KBM-7 (cell line): ENCODE results near the gene TBC1D26.
"Not testable (repeated sequence)": the region's sequence is repeated elsewhere in the genome, so short reads cannot be mapped to it uniquely, and the experiment has no call there.

Experiments
- DNase-seq: peaks from one replicate; pipeline ENCODE4 v3.0.0-alpha.2; 2015
- in situ Hi-C: fragments of 300-500 bp; cut with MboI; formaldehyde crosslinking; loops from 2 replicates; pipeline ENCODE4 v1.14.3; 2020; ENCODE audit warnings: low sequenced_read_pairs, low pct_unique_long_range_greater_than_20kb, mixed read lengths

The TBC1D26 gene

DNA sequence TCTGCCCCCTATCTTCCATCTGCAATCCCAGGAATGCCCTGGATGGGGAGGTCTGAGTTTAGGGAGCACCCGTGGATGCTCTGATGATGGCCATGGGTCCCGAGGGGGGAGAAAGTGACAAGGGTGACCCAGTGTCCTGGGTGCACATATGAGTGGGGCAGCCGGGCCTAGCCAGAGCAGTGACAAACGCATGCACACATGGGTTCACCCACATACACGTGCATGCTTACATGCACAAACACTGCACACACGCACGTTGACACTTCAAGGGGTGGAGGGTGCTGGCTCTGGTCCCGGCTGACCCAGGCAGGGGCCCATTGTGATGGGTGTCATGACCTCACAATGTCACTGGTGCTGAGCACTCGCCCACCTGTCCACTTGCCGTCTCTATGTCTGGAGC, at the start of gene TBC1D26:
TSS of gene TBC1D26 (plus strand) at position 384 of the 400 bp plus-strand sequence. CDS start 3,066 bp downstream, outside the sequence.
- not testable (repeated sequence) for DNase-seq

DNA sequence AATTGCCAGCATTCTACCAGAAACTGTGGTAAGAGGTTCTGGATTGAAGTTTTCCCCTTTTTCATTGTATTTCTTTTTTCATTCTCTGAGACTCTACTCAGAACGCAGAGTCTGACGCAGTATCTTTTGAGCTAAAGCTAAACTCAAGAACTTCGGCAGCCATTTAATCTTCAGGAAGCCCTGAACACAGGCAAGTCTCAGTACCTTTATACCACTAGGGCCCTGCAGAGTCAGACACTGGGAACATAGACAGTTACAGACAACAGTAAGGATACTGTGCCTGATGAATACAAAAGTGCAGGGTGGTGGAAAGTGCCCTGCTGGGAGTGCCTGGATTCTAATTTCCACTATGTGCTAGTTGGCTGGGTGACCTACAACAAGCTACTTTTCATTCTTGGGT, 48.9 kb upstream of the TBC1D26 start:
- DNase-seq, in situ Hi-C loops: not testable (repeated sequence)

More for the DNA sequence above, at the start of gene TBC1D26:
- in situ Hi-C loops: not testable (repeated sequence)

DNA sequence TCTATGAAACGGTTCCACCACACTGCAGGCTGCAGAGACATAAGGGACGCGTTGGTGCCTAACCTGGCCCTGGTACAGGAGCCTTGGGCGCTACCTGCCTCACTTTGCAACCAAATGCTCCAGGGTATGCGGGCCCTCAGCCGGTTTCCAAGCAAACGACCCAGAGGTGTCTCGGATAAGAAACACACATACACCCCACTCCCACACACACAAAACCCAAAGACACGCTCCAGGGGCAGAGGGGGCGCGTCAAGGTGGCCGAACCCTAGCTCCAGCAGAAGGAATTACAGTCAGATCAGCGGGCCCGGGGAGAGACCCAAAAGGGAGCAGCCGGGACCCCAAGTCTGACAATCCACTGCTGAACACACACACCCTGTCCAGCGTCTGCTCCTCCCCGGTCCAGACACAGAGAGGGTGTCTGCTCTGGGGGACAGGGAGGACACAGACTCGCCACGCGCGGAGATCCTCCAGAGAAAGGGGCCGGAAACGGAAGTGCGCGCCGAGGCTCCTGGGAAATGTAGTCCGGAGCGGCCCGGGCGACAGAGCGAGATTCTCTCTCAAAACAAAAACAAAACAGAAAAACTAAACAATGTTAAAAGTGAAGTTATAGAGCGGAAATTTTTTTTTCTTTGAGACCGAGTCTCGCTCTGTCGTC, 48.1 kb upstream of the TBC1D26 start, which contains the start of gene TRIM16:
TSS of gene TRIM16 (minus strand) at position 488 of the 655 bp plus-strand sequence. CDS start 32,702 bp downstream, outside the sequence.
- in situ Hi-C loops: not testable (repeated sequence)
- DNase-seq: peak; percentile 77

DNA sequence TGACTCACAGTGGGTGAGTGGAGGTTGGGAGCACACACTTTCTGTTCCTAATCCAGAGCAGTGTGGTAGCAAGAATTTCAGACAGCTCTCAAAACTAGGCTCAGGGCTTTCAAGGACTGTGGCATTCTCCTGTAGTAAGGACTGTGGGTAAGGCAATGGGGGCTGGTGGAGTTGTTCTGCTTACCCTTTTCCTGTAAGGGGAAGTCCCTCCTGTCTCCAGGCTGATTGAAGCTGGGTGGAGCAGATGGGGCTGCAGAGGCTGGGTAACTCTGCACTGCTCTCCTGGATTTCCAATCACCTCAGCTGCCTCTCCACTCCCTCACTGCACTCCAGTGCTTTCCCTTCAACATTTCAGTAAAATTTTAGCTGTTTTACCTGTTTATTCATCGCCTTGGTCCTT, 44.6 kb upstream of the TBC1D26 start:
- DNase-seq, in situ Hi-C loops: not testable (repeated sequence)

DNA sequence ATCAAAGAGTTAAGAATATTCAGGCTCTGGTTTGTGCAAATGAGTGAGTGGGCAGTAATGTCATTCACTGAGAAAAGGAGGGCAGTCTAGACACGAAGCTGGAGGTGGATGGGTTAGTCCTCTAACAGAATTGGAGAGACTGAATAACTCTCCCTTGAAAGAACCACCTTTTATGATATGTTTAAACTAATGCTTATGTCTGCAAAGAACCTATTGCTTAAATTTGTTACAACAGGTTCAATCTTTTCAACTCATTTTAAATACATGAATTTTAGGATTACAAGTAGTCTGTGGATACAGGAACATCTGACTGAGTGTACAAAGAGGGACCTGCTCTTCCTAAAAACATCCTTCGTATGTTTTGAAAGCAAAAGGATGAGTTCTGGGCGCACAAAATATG, 33.1 kb upstream of the TBC1D26 start:
- DNase-seq: peak; percentile 31
- in situ Hi-C loops: not testable (repeated sequence)

DNA sequence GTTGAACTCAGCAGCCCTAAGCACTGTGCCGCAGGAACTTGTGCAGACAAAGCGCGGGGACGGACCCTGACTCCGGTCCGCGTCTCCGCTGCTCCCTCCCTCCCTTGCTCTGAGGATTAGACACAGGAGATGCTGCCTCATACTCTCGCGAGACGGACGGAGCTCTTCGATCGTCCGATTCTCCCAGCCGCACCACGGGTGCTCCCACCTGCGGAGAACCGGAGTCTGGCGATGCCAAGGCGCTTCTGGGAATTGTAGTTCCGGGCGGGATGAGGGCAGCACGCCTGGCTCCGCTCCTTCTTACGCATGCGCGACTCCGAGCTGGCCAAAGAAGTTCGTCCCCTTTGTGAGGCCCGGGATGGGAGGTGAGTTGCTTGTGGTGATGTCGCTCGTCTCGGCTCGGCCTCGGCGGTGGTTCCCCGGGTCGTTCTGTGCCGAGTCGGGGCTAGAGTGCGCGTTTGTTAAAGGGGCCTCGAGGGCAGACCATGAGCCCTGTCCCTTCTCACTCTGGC, 32.6 kb upstream of the TBC1D26 start, which contains the start of gene ZNF286A:
TSS of gene ZNF286A (plus strand) at position 340 of the 512 bp plus-strand sequence. CDS start 578 bp downstream, outside the sequence.
- DNase-seq: peak; percentile 100
- in situ Hi-C loops: not testable (repeated sequence)

DNA sequence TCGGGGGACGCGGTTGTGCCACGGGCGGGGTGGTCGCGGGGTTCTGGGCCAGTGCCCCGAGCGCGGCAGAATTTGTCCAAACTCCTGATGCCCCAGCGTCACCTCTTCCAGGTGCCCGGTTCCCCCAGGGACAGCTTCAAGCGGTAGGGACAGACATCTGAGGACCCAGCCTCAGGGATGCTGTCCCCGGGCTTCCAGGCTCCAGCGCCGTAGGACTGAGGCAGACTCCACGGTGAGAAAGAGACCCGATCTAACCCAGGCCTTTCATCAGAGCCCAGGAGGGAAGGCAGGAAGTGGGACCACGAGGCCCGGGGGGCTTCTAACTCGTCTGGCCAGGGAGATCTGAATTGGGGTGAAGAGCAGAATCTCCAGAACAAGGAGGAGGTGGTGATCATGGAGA, 32.1 kb upstream of the TBC1D26 start:
- in situ Hi-C loops, DNase-seq: not testable (repeated sequence)

DNA sequence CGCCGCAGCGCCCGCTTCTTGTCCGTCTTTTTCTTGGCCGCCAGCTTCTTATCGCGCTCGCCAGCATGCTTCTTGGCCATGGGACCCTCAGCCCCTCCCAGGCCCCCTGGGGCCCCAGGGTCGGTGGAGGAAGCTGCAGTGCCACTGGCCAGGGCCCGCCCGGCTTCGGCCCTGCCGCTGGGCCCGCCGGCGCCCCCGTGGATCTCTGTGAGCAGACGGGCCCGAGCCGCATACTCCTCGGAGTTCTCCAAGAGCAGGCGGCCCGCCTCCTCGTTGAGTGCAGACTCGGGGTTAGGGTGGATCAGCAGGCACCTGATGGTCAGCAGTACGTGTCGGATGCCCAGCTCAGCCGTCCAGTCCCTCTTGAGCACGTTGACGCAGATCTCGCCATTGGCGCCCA, 27.8 kb upstream of the TBC1D26 start:
- DNase-seq, in situ Hi-C loops: not testable (repeated sequence)

DNA sequence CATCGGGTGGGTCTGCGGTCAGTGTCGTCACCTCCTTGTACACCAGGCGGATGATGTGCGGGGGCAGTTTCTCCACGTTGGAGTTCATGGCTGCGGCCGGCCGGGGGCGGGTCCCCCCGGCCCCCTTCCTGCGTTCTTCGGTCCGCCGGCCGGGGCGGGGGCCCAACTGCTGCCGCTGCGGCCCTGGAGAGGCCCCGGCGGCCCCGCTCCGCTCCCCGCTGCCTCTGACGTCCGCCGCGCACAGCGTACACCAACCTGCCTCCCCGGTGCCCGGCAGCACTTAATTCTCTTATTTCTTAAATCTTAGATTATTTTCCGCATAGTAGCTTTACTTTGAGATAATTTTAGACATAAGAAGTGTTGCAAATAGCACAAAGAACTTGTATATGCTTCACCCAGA, 27.3 kb upstream of the TBC1D26 start:
- in situ Hi-C loops, DNase-seq: not testable (repeated sequence)

DNA sequence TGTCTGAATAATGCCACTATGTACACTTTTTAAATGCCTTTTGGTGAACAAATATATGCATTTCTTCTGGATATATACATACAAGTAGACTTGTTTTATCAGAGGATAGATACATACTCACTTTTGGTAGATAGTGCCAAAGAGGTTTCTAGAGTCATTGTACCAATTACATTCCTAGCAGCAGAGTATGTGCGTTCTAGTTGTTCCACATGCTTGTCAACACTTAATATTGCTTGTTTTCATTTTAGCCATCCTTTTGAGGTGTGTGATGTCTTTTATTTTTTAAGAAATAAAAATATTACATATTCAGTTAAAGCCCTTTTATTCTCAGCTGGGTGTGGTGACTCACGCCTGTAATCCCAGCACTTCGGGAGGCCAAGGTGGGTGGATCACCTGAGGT, 23.2 kb upstream of the TBC1D26 start:
- DNase-seq, in situ Hi-C loops: not testable (repeated sequence)

DNA sequence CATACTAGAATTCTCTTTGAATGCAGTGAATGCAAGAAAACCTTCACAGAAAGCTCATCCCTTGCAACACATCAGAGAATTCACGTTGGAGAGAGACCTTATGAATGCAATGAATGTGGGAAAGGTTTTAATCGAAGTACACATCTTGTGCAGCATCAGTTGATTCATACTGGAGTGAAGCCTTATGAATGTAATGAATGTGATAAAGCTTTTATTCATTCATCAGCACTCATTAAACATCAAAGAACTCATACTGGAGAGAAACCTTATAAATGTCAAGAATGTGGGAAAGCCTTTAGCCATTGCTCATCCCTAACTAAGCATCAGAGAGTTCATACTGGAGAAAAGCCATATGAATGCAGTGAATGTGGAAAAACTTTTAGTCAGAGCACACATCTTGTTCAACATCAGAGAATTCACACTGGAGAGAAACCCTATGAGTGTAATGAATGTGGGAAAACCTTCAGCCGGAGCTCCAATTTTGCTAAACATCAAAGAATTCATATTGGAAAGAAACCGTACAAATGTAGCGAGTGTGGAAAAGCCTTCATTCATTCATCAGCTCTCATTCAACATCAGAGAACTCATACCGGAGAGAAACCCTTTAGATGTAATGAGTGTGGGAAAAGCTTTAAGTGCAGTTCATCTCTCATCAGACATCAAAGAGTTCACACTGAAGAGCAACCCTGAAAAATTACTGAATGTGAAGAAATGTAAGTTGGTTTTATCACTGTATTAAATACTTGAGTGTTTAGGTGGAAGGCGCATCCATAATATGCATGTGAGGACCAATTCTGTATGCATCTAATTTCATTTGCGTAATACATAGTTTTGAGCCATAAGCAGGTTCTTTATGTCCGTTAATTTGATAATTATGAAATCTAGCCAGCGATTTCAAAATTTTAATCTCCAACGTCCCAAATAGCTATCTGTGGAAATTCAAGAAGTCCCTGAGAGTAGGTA, 15.2 kb upstream of the TBC1D26 start:
- DNase-seq, in situ Hi-C loops: not testable (repeated sequence)

DNA sequence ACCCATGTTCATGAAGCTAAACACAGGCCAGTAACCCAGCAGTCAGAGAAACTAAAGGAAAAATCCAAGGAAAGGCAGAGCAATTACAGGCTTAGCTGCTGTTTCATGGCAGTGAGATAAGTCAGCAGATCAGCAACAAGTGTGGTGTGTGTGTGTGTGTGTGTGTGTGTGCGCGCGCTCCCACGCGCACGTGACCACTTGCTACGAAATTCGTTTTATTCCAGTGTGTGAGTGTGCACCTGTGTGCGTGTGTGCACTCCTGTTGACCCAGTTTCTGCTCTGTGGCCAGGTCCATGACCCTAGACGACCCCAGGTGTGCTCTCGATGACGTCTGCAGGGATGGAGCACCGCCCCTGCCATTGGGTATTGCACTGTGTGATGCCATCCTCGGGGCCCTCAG, 1.5 kb upstream of the TBC1D26 start:
- in situ Hi-C loops, DNase-seq: not testable (repeated sequence)

DNA sequence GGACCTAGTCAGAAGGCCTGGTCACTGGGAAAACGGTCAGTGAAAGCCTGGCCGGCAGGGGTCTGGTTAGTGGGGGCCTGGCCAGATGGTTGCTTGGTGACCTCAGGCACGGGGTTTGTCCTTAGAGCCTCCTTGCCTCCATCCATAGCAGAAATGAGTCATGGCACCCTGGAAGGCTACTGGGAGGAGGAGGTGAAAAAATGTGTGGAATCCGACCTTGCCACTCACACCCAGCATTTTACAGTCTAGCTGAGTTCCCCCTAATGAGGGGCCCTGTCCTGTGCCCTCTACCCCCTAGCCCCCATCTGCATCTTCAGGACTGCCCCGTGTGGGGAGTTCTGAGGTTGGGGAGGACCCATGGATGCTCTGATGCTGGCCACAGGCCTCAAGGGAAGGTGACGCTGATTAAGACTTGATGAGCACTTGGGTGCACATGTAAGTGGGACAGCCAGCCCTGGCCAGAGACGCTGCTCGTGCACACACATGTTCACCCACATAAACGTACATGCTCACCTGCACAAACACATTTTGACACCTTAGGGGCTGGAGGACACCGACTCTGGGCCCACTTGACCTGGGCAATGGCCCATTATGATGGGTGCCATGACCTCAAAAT, 1.2 kb downstream of the TBC1D26 start:
- in situ Hi-C loops, DNase-seq: not testable (repeated sequence)

DNA sequence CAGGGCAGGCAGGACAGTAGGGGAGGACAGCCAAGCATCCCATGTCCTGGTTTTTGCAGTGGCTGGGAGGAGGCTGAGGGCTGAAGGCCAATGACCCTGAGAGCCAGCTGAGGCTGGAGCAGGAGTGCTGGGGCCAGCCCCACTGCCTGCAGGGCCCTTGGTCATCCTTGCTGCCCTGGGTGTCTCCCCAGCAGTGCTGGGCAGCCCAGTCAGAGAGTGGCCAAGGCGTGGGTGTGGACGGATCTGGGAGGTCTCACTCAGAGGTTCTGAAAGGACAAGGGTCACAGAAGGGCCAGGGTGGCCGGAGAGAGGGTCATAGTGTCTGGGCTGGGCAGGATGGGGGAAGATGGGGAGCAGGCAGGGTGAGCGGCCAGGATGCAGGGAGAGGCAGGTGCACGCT, 4.5 kb downstream of the TBC1D26 start:
- in situ Hi-C loops: not testable (repeated sequence)

DNA sequence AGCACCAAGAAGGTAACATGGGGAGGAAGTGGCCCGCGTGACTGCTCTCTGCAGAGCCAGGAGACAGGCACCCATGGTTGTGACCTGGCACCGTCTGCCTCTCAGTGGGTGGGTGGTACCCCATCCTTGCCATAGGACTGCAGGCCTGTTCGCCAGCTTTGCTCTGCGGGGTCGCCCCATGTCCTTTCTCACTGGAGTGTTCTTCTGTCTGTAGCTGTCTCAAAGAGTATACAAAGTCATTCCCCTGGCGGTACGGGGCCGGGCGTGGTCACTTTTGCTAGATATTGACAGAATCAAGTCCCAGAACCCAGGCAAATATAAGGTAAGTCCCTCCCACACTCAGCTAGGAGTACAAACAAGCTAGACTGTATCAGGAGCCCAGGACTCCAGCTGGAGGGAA, 6.0 kb downstream of the TBC1D26 start:
- in situ Hi-C loops: no loop called here

More for the DNA sequence above, 4.5 kb downstream of the TBC1D26 start:
- not testable (repeated sequence) for DNase-seq

DNA sequence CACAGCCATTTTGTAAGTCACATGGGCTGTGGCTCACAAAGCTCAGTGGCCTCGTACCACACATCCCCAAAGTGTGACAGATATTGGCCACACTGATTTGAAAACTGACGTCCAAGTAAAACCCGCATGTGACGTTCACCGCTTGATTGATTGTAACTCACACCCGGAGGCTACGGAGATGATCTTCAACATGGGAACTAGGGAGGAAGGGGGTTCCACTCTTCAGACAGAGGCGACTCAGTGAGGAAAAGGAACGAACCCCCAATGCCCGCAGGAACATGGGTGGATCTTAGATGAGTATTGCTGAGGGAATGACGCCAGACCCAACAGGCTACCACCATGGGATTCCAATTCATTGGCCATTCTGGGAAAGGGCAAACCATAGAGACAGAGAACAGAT, 7.2 kb downstream of the TBC1D26 start:
- DNase-seq, in situ Hi-C loops: not testable (repeated sequence)

More for the DNA sequence above, 6.0 kb downstream of the TBC1D26 start:
- no peak for DNase-seq

DNA sequence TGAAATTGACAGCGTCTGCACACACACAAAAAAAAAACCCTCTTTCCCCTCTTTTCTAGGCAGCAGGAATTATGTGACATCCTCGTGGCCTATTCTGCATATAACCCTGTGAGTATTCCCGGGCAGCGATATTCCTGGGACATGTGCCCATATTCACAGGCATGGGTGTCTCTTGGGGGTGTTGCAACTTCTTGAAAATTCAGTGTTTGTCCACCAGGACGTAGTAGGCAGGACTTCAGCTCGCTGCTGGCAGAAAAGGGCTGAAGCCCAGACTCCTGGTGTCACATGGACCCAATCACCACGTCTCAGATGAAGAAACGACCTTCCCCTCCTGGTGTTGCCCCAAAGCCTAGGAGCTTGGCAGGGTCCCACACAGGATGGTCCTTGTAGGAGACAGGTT, 8.0 kb downstream of the TBC1D26 start:
- in situ Hi-C loops, DNase-seq: not testable (repeated sequence)

DNA sequence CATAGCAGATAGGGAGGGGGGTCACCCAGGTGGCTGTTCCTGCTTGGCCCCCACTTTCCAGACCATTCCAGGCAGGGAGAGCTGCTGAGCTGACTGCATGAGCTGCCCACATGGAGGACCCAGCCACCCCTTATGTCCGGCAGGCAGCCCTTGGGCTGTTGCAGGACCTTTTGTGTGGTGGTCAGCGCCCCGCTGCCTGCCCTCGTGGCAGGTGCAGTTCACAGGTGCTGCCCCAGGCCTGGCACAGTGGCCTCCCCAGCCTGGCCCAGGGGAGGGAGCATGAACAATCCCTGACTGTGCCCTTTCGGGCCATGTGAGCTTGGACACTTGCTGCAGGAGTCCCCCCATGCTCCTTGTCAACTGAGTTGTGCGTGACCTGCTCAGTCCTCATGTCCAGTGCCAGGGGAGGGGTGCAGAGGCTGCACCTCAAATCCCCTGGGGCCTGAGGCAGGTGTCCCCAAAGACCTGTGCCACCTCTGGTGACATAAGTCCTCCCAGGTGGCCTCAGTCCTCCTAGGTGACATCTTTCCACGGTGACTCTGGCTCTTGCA, 8.6 kb downstream of the TBC1D26 start:
- no peak for DNase-seq
- in situ Hi-C loops: no loop called here

DNA sequence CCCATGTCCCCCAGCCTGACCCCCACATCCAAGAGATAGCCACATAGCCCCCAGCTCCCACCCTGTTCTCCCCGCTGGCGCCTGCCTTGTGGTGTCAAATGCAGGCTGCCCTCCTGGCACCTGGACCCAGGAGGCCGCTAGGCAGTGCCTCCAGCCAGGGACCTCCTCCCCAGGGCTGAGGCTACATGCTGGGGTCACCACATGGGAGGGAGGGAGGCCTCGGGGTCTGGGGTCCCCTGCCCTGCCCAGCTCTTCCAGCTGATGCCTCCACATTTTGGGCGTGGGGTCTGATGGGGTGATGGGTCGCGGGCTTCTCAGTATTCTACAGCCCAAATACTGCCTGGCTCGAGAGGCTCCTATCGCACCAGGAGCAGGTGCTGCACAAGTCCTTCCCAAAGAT, 9.5 kb downstream of the TBC1D26 start:
- in situ Hi-C loops: no loop called here
- no peak for DNase-seq
